Ishikawa (cell line): Measurements from ENCODE around the gene SELENOV.

Source experiments
- CEBPB ChIP-seq: IDR thresholded peaks from 2 replicates; pipeline ENCODE4 v1.6.1; 2012
- EGR1 ChIP-seq: IDR thresholded peaks from 2 replicates; pipeline ENCODE4 v1.6.1; 2012
- EP300 ChIP-seq: IDR thresholded peaks from 2 replicates; pipeline ENCODE4 v1.6.1; 2012; ENCODE audit warnings: borderline replicate concordance
- FOXM1 ChIP-seq: IDR thresholded peaks from 2 replicates; pipeline ENCODE4 v1.6.1; 2012; ENCODE audit warnings: low read depth, borderline replicate concordance
- NFIC ChIP-seq: IDR thresholded peaks from 2 replicates; pipeline ENCODE4 v1.6.1; 2012
- RAD21 ChIP-seq: IDR thresholded peaks from 2 replicates; pipeline ENCODE4 v1.6.1; 2012; ENCODE audit warnings: low read depth
- TAF1 ChIP-seq: IDR thresholded peaks from 2 replicates; pipeline ENCODE4 v1.6.1; 2012; ENCODE audit warnings: low read depth, mild to moderate bottlenecking
- TCF12 ChIP-seq: IDR thresholded peaks from 2 replicates; pipeline ENCODE4 v1.6.1; 2012; ENCODE audit warnings: low read depth
- TF ChIP-seq, protein P1 (sequence below): IDR thresholded peaks from 2 replicates; pipeline ENCODE4 v1.6.1; 2012; ENCODE audit warnings: low read depth, mild to moderate bottlenecking

- TF ChIP-seq TAF1 (no peak), EGR1 (no peak), NFIC (no peak), EP300 (no peak), FOXM1 (no peak), RAD21 (no peak), TCF12 (no peak), CEBPB (no peak)
- TF ChIP-seq, protein P1, sequence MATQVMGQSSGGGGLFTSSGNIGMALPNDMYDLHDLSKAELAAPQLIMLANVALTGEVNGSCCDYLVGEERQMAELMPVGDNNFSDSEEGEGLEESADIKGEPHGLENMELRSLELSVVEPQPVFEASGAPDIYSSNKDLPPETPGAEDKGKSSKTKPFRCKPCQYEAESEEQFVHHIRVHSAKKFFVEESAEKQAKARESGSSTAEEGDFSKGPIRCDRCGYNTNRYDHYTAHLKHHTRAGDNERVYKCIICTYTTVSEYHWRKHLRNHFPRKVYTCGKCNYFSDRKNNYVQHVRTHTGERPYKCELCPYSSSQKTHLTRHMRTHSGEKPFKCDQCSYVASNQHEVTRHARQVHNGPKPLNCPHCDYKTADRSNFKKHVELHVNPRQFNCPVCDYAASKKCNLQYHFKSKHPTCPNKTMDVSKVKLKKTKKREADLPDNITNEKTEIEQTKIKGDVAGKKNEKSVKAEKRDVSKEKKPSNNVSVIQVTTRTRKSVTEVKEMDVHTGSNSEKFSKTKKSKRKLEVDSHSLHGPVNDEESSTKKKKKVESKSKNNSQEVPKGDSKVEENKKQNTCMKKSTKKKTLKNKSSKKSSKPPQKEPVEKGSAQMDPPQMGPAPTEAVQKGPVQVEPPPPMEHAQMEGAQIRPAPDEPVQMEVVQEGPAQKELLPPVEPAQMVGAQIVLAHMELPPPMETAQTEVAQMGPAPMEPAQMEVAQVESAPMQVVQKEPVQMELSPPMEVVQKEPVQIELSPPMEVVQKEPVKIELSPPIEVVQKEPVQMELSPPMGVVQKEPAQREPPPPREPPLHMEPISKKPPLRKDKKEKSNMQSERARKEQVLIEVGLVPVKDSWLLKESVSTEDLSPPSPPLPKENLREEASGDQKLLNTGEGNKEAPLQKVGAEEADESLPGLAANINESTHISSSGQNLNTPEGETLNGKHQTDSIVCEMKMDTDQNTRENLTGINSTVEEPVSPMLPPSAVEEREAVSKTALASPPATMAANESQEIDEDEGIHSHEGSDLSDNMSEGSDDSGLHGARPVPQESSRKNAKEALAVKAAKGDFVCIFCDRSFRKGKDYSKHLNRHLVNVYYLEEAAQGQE, result no peak
These were observed 33.8 kb upstream of the SELENOV start for GRCh38 chr19:39481229-39481545.
